H4 (cell line): ENCODE measurements around the gene RASGRP4. TPM values are rescaled to one million over a fixed set of nuclear protein-coding genes. Genes with fewer than 3 reads are reported as not detected.

ENCODE experiments used
- DNase-seq: peaks from one replicate; pipeline ENCODE4 v3.0.0-alpha.2; 2015; ENCODE audit warnings: low spot score
- total RNA-seq: library from RNA; depleted of rRNA; stranded (reverse); fragments of >200 nt; shearing (Covaris generic); gene quantifications from 2 replicates; pipeline ENCODE4 v1.2.3, GENCODE V29; 2014

RASGRP4 gene
- total RNA-seq, 1 experiment from 2014 or later = 0.62 TPM

DNA sequence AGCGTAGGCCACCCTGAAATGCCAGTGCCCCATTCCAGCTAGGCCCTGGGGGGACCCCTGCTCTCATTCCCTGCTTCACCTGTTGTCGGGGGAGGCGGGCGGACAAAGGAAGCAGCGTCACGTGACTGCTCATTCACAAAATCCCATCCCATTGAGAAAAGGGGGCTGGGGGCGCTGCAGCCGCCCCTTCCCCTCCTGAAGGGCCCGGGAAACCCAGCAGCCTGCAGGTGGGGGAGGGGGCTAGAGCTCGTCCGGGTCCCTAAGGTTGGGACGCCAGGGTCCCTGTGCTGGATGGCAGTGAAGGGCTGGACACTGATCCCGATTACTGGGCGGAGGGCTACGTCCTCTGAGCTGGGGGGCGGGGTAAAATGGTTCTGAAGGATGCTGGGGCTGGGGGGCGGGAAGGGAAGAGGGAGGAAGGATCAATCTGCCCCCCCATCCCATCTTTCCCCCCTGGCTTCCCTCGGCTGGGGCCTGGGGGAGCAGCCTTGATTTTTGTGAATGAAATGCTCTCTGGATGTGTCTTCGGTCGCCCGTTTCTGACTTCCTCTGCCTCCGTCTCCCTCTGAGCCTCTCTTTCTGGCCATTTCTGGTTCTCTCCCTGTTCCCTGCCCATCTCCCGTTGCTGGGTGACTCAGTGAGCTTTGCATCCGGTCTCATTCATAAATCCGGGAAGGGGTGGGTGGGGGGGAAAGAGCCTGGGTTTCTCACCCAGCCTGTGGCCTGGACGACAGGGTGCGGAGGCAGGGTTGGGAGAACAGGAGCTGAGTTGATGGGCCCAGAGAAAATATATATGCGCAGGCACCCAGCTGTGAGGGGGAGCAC lies 36.7 kb downstream of the RASGRP4 start:
- DNase-seq = peak; percentile 79

DNA sequence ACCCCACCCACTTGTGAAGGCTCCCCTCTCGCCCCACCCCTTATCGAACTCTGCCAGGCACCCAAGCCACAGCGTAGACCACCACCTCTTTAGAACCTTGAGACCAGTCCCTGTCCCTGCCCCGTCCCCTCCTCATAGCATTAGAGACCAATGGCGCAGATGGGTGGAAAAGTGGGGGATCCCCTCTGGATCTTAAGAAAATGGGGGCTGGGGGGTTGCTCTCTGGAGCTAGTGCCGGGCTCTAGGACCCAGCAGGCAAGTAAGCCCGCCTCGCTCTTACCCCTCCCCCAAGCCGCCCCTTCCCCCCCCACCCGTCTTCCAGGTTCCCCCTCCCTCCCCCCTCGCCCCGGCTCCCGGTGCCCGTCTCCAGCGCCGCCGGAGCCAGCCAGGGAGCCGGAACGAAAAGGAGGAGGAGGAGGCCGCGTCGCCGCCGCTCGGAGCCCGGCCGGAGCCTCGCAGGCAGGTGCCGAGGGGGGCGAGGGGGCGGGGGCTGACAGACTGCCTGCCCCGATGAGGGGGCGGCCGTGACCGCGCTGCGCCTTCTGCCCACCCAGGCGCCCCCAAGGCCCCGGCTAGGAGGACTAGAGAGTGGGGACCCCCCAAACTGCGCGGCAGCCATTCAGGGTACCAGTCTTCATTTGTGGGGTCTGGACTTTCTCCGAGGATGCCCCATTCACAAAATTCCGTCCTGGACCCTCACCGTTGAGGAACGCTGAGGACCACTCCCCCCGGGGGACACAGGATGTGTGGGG lies 37.5 kb downstream of the RASGRP4 start, which contains the start of gene SPRED3:
Gene SPRED3, plus strand, starts transcription at position 349 of the 752 bp plus-strand sequence. CDS start 1,606 bp downstream, outside the sequence.
- no peak for DNase-seq

DNA sequence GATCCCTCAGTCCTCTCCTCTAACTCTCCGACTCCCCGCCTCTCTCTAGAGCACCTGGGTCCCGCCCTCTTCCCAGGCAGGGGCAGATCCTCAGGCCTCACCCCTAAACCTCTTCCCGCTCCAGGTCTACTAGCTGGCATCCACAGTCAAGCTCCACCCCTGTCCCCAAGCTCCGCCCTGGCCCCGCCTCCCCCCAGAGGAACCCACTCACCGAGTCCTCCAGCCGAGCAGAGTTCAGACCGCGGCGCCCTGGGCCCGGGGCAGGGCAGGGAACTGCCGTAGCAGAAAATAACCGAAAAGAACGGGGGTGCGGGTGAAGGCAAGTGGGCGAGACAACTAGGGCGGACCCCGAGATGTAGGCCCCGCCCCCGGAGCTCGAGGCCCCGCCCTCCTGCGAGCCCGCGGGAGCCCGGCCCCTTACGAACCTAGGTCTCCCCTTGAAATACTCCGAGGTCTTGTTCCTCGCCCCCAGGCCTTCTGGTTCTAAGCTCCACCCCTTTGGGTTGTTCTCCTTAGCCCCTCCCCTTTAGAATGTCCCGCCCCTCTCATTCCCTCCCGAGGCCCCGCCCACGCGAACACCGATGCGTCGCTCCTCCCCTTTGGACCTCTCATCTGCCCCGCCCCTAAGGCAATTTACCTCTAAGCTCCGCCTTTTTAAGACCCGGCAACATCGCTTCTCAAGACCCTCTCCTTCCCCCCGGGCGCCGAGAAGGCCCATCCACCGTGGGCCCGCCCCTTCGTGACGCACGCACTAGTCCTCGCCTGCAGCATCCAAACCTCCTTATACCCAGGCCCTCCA lies 38.3 kb downstream of the RASGRP4 start, which contains the start of gene GGN:
Gene GGN, minus strand, starts transcription at position 485 of the 799 bp plus-strand sequence. CDS start 773 bp downstream, outside the sequence.
- peak; percentile 94 for DNase-seq

DNA sequence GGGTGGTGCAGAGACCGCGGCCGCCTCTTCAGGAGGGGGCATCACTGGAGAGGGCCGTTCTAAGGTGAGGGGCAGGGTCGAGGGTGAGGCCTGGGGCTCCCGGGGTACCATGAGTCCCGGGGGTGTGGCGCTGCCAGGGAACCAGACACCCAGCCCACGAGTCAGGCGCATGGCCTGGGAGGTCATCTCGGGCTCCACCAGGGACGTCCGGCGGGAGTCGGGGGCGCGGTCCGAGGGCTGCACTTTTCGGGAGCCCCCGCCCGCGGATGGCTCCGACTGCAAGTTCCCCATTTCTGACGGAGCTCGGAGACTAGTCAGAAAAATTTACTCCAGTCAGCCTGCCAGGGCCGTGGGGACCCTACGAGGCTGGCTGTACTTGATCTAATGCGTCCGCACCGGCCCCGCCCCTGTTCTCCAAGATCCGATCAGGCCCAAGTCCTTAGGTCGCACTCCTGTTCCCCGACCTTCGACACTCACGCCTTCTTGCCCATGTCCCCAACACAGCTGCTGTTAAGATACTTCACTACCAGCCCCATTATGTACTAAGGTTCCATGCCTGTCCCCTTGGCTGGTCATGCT lies 39.0 kb downstream of the RASGRP4 start:
- DNase-seq = no peak

DNA sequence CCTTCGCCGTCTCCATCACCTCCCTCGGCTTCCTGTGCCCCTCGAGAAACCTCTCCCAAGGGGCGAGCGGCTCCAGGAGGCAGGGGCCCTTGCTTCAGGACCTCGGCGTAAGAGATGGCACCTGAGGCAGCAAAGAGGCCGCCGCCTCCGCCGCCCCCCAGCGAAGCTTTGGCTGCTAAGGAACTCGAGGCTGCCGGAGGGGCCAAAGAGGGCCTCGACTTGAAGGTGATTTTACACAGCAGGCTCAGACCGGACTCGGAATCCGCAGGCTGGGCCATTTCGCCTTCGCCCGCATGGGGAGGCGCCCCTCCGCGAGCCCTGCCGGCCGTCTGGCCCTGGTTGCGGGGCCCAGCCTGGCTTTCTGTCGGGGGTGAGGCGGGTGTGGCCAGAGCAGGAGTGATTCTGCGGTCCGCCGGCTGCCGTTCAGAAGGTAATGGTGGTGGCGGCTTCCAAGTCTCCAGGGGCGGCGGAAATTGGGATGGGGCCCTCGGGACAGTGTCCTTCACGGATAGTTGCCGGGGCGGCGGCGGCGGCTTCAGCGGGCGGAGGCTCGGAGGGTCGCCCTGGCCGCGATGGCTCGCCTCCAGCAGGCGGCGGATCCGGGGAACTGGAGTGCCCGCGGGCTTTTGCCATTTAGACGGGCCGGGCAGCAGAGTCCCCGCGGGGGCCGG lies 39.6 kb downstream of the RASGRP4 start:
- DNase-seq = no peak

DNA sequence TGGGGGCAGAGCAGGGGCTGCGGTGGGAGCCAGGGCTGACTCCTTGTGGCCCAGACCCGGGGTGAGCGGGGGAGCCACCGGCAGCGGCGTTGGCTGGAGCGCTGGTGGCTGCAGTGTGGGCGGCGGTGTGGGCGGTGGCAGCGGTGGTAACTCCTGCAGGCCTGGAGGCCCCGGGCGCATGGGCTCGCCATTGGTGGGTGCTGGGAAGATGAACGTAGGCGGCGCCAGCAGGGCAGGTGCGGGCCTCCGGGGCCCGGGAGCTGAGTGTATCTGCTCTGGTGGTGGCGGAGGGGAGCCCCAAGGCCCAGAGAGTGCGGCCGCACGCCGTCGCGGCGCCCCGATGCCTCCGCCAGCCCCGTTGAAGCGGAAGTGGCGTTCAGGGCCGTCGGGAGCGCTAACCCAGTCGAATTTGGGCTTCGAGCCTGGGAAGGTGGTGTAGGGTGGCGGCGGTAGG lies 40.2 kb downstream of the RASGRP4 start:
- no peak for DNase-seq

DNA sequence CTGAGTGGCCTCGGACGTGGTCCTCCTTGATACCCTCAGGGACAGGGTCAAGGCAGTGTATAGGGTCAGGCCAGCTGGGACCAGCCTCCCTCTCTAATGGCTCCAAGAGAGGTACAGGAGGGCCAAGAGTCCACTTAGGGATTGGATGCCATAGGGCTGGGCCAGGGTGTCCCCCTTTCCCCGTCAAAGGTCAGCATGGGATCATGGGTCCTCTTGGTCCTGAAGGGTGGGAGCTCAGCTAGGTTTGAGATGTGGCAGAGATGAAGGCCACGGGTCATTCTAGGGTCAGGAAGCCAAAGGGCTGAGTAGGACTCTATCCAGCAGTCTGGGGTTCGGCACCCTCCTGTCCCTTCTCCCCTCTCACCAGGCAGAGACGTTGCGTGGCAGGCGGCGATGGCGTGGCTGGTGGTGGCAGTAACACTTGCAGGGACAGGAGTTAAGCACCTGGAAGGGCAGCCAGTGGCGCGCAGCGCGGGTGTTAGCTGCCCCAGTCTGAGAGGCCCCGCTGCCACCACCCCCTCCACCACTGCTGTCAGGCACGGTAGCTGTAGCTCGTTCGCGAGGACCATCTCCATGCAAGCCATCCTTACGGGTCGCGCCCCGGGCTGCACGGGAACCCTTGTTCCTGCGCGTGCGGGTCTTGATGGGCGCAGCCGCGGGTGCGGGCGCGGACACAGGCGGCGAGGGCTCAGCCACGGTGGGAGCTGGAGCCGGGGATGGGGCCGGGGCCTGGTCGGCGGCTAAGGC lies 40.8 kb downstream of the RASGRP4 start:
- no peak for DNase-seq

DNA sequence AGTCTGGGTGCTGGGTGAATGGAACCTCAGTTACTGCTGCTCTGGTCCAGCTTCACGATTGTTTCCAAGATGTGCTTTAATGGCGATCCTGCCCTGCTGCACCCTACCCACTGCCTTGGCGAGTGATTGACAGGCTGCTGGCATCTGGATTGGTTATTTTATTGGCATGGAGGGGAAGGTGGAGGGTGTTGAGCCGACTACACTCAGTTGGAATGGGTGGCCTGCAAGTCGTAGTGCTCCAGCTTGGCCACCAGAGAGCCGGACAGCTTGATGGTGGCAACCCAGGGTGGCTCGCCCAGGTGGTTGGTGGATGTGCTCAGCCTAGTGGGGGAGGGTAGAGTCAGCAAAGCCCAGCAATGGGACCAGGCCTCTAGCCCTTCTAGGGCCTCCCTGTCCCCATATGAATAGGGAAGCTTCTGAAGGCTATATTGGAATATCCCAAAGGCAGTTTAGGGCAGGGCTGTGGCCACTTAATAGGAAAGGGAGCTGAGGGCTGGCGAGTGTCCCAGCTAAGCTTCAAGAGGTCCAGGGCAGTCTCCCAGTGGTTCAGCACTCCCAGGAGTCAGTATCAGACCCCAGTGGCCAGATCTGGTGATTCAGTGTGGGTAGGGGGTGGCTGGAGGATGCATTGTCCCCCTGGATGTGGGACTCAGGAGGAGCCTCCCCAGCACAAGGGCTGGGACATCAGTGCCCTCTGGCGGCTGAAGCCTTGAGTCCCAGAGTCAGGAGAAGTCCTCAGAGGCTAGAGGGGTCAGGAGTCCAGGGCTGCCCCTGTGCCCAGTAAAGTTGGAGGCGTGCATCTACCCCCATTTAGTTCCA lies 41.6 kb downstream of the RASGRP4 start:
- DNase-seq = no peak

DNA sequence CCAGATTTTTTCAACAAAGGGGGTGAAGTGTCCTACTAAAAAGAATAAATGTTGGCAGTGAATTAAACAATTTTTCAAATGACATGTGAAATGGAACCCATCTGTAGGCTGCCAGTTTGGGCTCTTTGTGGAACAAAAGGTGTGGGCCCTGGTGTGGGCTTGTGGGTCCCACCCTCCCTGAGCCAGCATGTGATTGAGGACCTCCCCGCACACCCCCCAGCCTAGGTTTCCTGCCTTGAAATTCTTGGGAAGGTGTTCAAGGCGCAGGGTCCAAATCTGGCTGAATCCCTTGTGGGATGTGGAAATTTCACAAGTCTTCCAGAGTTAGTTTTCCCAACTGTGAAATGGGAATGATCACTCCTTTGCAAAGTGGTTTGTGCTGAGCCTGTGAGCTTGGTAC lies 42.3 kb downstream of the RASGRP4 start:
- no peak for DNase-seq

DNA sequence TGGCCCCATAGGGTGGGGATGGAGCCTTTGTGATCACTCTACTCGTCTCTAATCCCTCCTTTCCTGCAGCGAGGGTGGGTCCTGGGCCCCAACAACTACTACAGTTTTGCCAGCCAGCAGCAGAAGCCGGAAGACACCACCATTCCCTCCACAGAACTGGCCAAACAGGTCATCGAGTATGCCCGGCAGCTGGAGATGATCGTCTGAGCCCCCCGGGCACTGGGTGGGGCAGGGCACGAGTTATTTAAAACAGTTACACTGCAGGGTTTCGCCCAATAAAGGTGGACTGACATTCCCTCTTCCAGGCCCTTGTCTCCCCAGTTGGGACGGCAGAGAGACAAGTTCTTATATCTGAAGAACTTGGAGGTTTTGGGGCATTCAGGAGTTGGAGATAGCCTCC lies 42.8 kb downstream of the RASGRP4 start:
- no peak for DNase-seq

DNA sequence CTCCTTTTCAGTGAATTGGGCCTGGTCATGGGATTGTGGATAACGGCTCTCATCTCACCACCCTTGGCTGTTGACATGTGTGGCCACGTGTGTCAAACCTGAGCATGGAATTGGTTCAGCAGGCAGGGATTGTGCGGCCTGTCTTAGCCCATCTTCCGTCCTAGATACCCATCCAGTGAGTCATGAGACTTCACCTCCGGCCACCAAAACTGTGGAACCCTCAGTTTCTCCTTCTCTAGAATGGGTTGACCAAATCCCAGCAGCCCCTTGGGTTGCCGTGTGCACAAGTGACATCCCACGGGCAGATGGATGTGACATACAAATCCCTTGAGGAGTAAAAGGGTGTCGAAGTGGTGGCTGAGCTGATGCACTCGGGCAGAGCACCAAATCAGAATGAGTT lies 44.9 kb downstream of the RASGRP4 start:
- no peak for DNase-seq

DNA sequence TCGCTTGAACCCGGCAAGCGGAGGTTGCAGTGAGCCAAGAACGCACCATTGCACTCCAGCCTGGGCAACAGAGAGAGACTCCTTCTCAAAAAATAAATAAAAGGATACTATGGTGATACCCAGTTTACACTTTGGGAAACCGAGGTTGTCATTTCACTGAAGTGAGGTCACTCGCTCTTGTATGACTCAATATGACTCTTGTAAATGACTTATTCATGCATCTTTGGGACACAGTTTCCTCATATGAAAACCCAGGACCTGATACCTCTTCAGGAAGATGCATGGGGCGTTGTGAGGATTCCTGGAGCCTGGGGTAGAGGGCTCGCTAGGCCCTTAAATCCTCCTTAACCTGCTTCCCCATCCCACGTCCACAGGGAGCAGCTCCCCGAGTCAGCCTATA lies 47.2 kb downstream of the RASGRP4 start:
- DNase-seq = no peak

DNA sequence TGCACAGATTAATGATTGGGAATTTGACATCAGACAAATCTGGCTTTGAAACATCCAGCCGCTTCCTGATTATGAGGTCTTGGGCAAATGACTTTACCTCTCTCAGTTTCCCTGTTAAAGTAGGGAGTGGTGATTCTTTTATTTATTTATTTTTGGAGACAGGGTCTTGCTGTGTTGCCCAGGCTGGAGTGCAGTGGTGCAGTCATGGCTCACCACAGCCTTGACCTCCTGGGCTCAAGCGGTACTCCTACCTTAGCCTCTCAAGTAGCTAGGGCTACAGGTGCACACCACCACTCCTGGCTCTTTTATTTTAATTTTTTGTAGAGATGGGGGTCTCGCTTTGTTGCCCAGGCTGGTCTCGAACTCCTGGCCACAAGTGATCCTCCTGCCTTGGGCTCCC lies 49.0 kb downstream of the RASGRP4 start:
- DNase-seq = no peak

DNA sequence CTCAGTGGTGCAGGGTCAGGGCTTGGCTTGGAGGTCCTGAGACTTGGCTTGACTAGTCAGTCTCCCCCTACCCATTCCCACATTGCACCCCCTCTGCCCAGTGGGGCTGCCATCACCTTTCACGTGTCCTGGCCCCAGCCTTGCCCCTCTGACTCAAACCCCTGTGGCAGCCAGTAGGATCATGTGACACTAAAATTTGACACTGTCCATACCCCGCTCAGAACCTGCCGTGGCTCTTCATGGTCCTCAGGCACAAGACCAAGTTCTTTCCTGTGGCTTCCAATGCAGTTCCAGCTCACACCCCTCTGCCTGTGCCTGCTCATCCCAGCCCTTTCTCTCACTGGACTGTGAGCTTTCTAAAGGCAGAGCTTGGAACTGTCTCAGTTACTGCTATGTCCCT lies 49.4 kb downstream of the RASGRP4 start:
- DNase-seq = no peak

DNA sequence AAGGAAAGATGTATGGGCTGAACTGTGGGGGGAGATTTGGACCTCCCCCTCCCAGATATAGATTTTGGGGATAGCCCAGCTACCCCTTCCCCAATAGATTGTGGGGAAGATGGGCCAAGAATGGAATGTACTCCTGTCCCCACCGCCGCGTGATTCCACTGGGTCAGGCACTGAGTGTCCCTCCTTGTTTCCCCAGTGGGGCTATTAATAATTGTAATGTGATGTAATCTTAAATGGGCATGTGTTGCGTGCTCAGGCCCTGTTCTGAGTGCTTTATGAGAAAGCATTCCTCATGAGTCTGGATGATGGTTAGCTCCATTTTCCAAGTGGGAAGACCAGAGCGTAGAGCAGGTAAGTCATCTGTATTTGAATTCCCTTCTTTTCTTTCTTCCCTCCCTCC lies 50.3 kb downstream of the RASGRP4 start:
- no peak for DNase-seq

DNA sequence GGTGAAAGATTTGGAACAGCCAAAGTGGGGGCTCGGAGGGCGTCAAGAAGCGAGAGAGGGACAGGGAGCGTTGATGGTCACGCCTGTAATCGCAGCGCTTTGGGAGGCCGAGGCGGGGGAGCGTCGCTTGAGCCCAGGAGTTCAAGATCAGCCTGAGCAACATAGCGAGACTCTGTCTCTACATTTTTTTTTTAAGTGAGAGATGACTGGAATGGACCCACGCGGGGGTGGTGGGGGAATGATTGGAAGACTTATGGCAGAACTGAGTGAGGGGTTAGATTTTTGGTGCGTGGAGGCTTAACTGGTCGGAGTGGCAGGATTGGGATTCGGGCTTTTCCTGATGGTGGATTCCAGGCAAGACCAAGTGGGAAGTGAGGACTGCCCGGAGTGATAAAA lies 50.9 kb downstream of the RASGRP4 start:
- no peak for DNase-seq

DNA sequence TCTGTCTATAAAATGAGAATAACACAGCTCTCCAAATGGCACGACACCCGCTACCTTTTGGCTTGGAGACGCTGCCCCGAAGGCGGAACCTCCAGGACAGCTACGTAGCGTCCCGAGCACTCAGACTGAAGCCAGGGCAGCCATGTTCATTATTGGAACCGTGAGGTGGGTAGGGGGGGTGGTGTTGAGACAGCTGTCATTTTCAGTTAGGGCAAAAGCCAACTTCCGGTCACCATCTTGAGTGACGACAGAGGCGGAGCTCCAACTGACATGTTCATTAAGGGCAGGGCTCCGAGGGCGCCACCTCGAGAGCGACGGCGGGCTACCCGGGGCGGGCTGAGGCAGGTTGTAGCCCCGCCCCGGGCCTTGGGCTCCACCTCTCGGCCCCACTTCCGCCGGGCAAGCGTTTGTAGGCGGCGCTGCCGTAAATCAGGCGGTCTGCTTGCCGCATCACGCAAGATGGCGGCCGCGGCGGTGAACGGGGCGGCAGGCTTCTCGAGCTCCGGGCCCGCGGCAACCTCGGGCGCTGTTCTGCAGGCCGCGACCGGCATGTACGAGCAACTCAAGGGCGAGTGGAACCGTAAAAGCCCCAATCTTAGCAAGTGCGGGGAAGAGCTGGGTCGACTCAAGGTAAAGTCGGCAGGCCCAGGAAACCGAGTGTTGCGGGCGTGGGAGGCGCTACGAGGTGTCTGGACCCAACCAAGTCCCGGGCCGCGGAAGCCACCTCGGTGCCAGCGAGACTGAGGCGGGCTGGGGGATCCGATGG lies 51.5 kb downstream of the RASGRP4 start, which contains the start of gene PSMD8:
Gene PSMD8, plus strand, starts transcription at position 240 of the 766 bp plus-strand sequence. Its CDS starts 31 bp downstream, at position 271.
- DNase-seq = peak; percentile 100

DNA sequence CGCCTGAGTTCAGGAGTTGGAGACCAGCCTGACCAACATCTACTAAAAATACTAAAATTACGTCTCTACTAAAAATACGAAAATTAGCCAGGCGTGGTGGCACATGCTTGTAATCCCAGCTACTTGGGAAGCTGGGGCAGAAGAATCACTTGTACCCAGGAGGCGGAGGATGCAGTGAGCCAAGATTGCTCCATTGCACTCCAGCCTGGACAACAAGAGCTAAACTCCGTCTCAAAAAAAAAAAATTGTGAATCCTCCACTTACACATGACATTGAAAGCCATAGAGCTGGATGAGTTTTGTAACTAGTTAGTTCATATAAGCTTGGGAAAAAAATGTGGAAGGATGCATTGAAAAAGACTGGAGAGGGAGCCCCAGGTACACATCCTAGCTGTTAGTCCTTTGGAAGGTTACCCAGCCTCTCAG lies 52.1 kb downstream of the RASGRP4 start:
- no peak for DNase-seq
